GM21825 (cell line): Measurements from ENCODE around the gene DOCK1.

Experiments used
- ATAC-seq: cut with Tn5 transposase; IDR thresholded peaks from one replicate; pipeline ENCODE4 v1.9.1; 2021; ENCODE audit warnings: mild to moderate bottlenecking, moderate library complexity; ENCODE audit not compliant: unreplicated experiment

Gene DOCK1

DNA sequence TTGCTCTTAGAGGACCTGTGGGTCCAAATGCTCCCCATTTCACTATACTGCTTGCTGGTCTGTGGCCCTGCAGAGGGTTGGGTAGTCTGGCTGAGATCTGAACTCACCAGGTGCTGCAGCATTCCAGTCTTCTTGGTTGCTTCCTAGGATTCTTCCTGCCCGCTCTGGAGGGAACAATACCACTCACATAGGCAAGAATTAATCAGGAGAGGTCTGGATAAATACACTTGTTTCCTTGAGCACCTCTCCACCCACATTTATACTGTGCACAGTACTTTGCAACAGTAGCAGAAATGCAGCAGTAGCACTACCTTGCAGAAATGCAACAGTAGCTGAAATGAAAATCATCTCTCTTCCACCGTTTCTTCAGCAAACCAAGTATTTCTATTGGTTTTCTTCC, 165.9 kb downstream of the DOCK1 start:
- ATAC-seq: no peak

DNA sequence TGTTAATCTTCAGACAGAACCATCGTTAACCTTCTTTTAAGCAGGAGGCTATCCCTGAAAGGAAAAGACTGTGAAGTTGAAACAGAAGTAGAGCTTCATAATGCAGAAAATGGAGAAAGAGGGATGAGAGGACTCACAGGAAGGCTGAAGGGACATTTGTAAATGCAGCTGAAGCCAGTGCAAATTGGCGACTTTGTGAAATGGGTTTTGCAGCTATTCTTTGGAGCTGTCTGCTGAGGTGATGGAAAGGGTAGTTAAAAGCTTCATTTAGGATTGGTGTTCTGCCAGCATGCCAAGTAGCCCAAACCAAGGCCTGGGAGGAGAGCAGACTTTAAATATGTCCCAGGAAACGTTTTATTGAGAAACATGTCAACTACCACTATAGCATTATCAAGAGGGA, 168.4 kb downstream of the DOCK1 start:
- ATAC-seq: no peak

DNA sequence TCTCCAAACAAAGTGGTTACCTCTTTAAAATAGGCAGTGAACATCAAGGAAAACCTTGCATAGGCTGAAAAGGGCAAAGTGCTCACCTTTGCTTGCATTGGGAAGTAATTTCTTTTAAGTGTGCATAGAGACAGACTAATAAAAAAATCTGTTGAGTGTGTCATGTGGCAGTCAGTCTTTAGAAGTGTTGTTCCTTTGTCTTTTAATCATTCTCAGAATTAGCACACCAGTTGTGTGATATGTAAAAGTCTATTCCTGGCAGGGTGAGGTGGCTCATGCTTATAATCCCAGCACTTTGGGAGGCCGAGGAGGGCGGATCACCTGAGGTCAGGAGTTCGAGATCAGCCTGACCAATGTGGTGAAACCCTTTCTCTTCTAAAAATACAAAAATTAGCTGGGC, 174.2 kb downstream of the DOCK1 start:
- ATAC-seq: no peak

DNA sequence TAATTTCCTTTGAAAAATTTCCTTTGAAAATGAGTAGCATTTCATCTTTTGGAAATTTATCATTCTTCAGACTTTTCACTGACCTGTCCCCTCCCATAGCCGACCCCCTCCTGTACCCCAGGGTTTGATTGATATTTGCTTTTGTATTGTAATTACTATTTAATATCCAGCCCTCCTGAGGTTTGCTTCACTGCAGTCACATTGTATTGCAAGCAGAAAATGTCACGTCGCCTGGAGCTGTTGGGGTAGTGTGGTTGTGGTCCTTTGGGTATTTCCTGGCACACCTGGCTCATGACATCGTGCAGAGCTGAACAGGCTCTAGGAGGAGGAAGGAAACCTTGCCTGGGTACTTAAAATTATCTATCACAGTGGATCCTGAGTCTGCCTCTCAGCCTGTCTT, 175.1 kb downstream of the DOCK1 start:
- no peak for ATAC-seq

DNA sequence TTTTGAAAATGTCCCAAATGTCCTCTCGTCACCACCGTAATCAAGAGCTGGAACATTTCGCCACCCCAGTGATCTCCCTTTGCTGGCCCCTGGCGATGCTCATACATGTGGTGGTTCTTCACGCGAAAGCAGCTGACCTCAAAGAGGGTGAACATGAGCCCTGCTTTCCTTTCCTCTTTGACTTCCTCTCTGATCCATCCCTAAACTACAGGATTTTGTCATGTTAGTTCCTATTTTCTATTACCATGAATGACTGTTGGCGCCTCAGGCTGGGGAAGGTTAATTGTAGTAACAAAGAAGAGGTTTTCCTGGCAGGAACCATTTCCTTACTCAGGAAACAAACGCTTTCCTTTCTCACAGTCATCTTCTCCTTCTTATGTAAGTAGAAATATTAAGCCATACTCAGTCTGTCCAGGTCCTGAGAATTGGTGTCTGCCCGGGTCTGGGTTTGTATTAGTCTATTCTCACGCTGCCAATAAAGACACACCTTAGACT, 176.7 kb downstream of the DOCK1 start:
- ATAC-seq: no peak

DNA sequence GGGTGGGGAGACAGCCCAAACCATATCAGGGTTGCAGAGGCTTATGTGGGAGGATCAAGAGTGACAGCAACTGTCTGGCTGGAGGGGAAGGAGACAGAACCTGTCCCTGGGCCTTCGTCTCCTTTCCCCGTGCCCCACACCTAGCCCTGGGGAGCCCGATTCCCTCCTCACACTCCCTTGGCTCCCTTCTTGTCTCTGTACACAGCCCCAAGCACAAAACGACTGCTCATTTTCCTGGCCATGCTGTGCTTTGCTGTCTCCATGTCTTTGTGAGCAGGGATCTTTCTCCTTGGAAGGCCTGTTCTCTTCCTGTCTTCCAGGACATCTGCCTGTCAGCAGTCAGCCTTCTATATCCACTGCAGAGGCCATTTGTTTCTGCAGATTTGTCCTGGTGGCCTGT, 177.4 kb downstream of the DOCK1 start:
- no peak for ATAC-seq

DNA sequence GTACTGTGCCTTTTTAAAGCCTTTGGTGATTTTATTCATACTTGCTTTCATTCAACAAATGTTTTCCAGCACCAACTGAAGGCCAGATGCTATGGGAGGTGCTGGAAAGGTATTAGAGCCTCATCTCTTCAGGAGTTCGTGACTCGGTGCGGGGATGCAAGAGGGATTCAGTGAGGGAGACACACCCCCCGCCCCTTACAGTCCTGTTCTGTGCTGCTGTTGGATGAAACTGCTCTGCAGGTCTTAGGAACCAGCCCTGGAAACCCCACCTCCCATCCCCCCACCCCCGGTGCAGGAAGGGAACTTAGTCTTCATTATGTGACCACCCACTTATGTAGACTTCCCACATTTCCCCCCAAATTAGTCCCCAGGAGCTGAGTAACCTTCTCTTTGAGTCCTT, 180.7 kb downstream of the DOCK1 start:
- no peak for ATAC-seq

DNA sequence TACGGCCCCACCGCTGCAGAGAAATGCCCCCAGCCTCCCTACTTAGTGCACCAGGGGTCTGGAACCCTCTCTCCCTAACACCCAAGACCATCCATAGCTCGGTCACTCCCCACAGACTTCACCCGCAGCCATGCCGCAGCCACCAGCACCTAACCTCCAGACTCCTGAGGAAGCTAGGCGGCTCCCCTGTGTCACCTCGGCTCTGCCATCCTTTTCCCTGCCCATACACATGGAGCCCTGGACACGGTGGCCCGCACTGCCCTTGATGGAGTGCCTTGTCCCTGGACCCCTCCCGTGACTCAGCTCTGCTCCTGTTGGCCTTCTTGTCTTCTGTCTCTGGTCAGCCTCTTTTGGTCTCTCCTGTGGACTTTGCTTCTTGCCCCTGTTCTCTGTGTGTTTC, 183.7 kb downstream of the DOCK1 start:
- ATAC-seq: no peak

DNA sequence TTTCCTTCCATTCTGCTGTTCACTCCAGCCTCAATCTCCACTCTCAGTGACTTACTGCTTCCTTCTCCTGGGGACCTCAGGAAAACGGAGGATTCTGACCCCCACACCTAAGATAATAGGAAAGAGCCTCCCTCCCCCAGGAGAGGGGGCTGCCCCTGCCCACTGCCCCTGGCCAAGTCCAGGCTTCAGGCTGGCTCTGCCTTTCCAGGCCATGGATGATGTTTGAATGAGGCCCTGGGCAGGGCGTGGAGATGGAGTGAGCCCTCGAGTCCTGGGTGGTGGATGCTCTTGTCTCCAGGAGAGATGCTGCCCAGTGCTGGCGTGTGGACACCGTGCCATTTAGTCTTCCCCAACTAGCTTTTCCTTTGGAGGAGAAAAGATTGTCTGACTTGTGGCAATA, 184.2 kb downstream of the DOCK1 start:
- ATAC-seq: no peak

DNA sequence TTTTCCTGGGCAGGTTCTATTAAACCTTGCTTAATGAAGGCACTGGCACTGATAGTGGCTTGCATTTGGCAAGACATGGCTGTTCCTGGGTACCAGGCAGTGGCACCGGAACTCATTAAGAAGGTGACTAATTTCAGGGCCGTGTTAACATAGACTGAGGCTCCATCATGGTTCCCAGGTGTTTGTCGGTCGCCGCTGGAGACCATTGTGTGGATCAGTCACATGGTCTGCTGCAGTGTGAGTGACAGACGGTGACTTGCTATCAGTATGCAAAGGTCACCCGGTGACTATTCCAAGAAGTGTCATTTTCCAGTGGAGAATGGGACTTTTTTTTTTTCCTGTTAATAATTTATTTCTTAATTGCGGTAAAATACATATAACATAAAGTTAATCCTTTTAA, 184.9 kb downstream of the DOCK1 start:
- ATAC-seq: no peak

DNA sequence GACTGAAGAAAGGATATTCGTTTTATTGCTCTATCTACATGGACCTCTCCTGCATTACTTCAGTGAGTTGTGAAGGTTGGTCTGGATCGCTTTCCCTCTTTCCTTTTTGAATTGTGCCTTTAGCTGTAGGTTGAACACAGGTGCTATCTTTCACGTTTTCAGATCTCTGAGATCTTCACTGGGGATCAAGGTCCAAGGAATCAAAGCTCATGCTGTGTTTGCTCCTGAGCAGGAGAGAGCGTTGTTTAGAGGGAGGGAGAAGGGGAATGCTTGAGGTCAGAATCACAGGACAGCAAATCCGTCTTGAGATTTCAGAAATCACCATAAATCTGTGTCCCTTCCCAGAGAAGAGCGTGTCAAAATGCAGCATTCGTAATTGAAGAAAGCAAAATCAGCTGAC, 186.1 kb downstream of the DOCK1 start:
- ATAC-seq: no peak

DNA sequence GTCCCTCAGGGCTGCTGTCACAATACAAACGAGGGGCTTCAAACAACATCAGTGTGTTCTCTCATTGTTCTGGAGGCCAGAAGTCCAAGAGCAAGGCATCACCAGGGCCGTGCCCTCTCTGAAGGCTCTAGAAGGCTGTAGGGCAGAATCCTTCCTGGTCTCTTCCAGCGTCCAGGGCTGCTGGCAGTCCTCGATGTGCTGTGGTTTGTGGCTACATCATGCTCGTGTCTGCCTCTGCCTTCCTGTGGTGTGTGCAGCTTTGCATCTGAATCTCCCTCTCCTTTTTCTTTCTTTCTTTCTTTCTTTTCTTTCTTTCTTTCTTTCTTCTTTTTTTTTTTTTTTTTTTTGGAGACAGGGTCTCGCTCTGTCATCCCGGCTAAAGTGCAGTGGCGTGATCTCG, 187.7 kb downstream of the DOCK1 start:
- no peak for ATAC-seq

DNA sequence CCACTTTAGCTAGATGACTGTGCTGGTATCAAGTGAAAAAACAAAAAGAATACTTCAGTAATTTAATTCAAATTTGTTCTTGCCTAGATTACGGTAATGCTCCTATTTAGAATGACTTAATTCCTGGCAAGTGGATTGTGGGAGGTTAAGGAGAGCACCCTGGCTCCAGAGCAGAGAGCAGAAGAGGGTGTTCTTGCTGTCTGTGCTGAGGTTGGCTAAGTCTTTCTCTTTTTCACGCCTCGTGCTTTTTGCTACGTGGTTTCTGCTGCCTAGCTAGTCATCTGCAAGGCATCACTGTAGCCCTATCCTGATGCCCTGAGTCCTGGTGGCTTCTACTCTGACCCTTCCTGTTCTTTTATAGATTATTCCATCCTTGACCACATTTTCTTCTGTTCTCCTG, 189.8 kb downstream of the DOCK1 start:
- ATAC-seq: no peak

DNA sequence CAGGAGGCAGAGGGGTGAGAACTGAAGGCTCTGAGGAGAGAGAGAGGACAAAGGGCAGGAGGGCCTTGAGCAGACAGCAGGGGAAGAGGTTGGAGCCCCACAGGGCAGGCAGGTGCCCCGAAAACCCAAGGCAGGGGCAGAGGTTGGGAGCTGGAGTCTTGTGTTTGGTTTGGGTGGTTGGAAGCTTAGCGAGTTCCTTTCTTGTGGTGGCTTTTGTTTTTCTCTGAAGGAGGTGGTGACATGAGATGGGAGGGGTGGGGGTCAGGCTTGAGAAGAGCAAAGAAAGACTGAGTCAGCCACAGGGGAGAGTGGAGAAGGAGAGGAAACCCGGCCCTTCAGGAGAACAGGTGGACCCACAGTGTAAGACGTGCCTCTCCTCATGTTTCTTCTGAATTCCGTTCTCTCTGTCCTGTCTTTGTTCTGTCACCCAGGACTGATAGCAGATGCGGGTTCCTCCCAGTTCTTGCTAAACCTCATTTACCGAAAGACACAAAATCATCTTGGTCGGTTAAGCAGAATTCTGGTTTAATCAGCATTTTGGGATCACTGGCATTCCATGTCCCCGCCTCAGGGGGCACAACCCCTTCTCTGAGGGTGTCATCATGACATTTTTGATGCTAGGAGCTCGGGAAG, 195.9 kb downstream of the DOCK1 start:
- no peak for ATAC-seq

DNA sequence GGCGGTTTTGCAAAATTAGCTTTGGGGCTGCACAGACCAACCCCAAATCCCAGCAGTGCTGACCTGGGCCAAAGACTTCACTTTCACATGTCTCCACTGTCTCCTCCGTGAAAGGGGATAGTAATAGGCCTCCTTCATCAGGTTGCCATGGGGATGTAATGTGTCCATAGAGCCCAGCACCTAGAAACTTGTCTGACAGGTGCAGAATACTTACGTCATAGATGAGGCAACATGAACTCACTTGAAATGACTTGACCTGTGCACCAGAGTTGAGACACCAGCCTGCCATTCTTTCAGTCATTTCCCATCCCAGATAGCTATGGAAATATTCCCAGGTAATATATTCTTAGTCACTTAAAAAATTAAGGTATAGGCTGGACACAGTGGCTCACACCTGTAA, 196.9 kb downstream of the DOCK1 start:
- no peak for ATAC-seq

DNA sequence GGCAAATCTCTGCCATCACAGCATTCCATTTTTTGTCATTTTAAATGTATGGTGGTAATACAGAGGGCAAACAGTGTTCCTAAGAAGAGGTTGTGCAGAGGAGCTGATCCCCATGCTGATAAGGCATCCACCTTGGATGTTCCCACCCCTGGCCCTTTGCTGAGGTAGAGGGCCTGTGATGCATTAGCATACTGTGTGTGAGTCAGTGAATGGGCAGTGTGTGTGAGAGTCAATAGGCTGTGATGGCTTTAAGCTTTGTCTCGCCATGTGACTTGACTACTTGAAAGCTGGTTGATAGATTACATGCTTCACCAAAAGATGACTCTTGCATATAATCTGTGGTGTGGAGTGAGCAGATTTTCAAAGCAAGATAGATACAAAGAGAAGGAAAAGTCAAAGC, 209.9 kb downstream of the DOCK1 start:
- ATAC-seq: no peak

DNA sequence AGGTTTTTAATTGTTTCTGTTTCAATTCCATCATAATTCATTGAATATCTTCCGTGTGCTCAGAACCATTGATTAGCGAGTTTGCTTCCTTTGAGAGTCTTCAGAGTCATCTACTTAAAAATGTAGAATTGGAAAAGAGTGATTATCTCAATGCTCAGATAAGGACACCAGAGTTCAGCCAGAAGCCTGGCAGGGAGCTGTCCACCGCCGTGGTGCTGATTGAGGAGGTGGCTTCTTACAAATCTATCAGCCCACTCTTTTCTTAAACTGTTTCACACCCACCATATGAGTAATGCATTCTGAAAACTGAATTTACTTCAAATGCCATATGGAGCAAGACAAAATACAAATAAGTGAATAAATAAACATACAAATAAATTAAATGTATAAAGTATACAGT, 211.9 kb downstream of the DOCK1 start:
- ATAC-seq: no peak

DNA sequence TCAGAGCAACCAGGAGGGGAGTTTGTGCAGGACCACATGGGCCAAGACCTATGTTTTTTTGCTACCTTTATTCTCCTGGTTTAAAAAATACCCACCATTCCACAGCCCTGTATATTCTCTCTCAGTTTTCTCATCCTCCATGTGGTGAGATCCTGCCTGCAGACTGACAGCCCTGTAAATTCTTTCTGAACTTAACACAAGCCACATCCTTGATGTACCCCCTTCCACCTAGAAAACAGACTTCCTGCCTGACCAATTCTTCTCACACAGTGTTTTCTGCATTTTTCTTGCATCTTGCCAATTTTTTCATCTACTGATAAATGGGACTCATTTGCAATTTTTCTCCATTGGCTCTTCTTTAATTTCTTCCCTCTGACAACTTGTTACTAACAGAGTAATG, 212.8 kb downstream of the DOCK1 start:
- ATAC-seq: no peak

DNA sequence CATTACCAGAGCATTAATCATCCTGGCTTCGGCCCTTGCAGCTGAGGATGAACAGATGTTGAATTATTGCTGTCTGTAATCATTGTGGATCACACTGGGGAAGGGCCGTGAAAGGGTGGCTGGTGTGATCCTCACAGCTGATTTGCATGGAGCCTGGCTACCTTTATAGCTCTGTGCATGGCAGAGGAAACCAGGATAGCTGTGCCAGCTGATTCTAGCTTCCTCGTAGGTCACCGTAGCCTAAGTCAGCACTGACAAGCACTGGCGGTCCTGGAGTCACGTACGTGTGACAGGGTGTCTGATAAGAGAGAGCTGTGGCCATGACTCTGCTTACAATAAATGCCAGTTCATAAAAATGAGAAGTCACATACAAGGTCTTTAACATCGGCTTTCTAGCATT, 214.7 kb downstream of the DOCK1 start:
- ATAC-seq: no peak

DNA sequence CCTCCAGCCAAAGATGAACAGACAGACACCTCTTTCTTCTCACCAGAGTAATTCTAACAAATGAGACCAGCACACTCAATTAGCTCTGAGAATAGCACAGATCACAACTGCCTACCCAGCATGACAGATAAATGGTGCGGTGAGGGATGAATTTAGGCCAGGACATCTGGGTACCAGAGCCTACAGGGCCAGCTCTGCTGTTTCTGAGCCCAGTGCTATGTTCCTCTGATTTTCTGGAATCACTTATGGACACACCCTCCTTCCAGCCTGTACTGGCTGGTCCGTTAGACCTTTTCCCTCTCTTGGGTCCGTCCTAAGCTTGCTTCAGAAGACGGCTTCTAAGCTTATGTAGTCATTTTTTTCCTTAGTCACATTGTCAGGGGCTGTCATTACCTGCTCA, 217.6 kb downstream of the DOCK1 start:
- no peak for ATAC-seq

DNA sequence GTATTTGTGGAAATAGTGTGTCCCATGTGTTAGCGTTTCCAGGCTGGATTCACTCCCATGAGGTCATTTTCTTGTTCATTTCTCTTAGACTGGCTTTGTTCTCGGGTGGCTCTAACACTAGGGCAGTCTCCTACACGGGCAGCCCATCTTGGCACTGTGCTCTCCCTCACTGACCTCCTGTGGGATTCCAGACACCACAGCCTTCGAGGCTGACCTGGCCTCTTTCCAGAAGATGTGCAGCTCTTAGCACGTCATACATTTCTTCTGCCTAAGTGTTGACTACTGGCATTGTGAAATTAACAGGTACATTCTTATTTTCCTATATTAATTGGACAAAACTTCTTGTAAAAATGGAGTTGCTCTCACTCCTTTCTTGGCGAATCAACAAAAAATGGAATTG, 218.4 kb downstream of the DOCK1 start:
- no peak for ATAC-seq

DNA sequence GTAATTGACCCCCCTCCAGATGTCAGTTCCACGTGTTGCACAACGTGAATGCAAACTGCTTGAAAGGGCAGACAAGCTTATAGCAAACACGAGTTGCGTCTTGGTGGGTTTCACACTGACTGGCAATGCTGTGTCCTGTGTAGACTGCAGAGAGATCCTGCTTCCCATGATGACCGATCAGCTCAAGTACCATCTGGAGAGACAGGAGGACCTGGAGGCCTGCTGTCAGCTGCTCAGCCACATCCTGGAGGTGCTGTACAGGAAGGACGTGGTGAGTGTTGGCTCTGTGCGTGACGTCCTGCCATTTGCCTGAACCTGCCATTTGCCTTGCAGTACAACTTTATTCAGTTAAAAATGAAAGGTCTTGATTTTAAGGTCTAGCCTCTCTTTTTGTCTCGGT, 220.1 kb downstream of the DOCK1 start:
- no peak for ATAC-seq

DNA sequence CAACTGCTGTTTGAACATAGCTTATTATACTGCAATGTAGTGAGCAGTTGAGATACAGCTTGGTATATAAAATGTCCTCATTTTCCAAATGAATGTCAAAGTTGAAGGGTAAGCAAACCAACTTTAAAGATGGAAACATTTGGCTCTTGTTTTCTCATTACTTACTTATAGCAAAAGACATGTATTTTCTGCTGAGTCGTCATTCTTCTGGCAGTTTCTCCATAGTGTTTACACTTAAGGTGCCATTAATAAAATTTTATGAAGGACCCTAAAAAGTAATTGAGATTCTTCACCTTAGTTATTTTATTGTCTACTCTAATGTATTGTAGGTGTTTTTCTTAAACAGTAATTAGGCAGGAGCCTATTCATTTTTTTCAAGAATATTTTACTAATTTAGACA, 222.6 kb downstream of the DOCK1 start:
- no peak for ATAC-seq

DNA sequence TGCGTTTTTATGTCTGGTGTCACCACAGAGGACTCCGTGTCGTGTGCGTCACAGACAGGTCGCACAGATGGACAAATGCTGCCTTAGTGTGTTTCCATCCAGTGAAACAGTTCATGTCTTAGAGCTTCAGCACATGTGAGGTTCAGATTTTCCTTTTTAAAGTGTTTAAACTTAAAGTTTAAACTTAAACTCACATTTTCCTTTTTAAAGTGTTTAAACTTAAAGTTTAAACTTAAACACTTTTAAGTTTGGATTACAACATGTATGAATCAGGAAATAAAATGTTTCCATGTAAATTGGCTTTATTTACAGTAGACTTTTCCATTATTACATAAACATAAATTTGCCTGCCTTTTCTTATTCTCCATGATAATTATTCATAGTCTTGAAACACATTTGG, 223.9 kb downstream of the DOCK1 start:
- no peak for ATAC-seq
